H9 (cell line): ENCODE data around the gene REG1A. TPM values are rescaled to one million over a fixed set of nuclear protein-coding genes. Genes with fewer than 3 reads are reported as not detected.

Experiments used
- DNase-seq: peaks from one replicate; pipeline ENCODE4 v3.0.0-alpha.2; 2017
- H2AFZ ChIP-seq: one replicate; pipeline ENCODE4 v1.6.1; 2013; ENCODE audit warnings: mild to moderate bottlenecking, low read length, control low read depth, moderate library complexity
- H2AK5ac ChIP-seq: 2 replicates; pipeline ENCODE4 v1.6.1; 2013; ENCODE audit warnings: low read length, control low read depth, mixed read lengths; ENCODE audit not compliant: insufficient read length
- H2BK120ac ChIP-seq: one replicate; pipeline ENCODE4 v1.6.1; 2013; ENCODE audit warnings: low read depth, mild to moderate bottlenecking, low read length, control low read depth, inconsistent platforms; ENCODE audit not compliant: poor library complexity, severe bottlenecking
- H2BK12ac ChIP-seq: 2 replicates; pipeline ENCODE4 v1.6.1; 2013; ENCODE audit warnings: low read length, control low read depth, mixed read lengths, low read depth; ENCODE audit not compliant: insufficient read length
- H2BK15ac ChIP-seq: 2 replicates; pipeline ENCODE4 v1.6.1; 2013; ENCODE audit warnings: low read depth, low read length, control low read depth
- H2BK20ac ChIP-seq: one replicate; pipeline ENCODE4 v1.6.1; 2013; ENCODE audit warnings: low read depth, mild to moderate bottlenecking, low read length, control low read depth, inconsistent platforms; ENCODE audit not compliant: poor library complexity, severe bottlenecking
- H2BK5ac ChIP-seq: 2 replicates; pipeline ENCODE4 v1.6.1; 2013; ENCODE audit warnings: low read length, control low read depth, mixed read lengths; ENCODE audit not compliant: insufficient read length
- H3K14ac ChIP-seq: 2 replicates; pipeline ENCODE4 v1.6.1; 2013; ENCODE audit warnings: low read length, control low read depth; ENCODE audit not compliant: insufficient read depth
- H3K18ac ChIP-seq: 2 replicates; pipeline ENCODE4 v1.6.1; 2013; ENCODE audit warnings: low read depth, mild to moderate bottlenecking, mixed read lengths, low read length, control low read depth; ENCODE audit not compliant: insufficient read length
- H3K23ac ChIP-seq: 2 replicates; pipeline ENCODE4 v1.6.1; 2013; ENCODE audit warnings: low read length, control low read depth, mixed read lengths, low read depth; ENCODE audit not compliant: insufficient read length
- H3K23me2 ChIP-seq: 2 replicates; pipeline ENCODE4 v1.6.1; 2013; ENCODE audit warnings: low read depth, mild to moderate bottlenecking, mixed read lengths, low read length, control low read depth; ENCODE audit not compliant: insufficient read length, poor library complexity, severe bottlenecking
- H3K27ac ChIP-seq: 2 replicates; pipeline ENCODE4 v1.5.1; 2013; ENCODE audit warnings: low read length, control low read depth, mixed read lengths, low read depth; ENCODE audit not compliant: insufficient read length
- H3K27me3 ChIP-seq: 2 replicates; pipeline ENCODE4 v1.6.1; 2013; ENCODE audit warnings: low read length, control low read depth, inconsistent platforms; ENCODE audit not compliant: insufficient read depth
- H3K4ac ChIP-seq: 2 replicates; pipeline ENCODE4 v1.6.1; 2013; ENCODE audit warnings: low read depth, mild to moderate bottlenecking, control low read depth, inconsistent platforms, low read length, moderate library complexity
- H3K4me1 ChIP-seq: 2 replicates; pipeline ENCODE4 v1.6.1; 2013; ENCODE audit warnings: low read length, control low read depth, inconsistent platforms; ENCODE audit not compliant: insufficient read depth
- H3K4me2 ChIP-seq: 2 replicates; pipeline ENCODE4 v1.6.1; 2013; ENCODE audit warnings: low read length, control low read depth, mixed read lengths; ENCODE audit not compliant: insufficient read length, insufficient read depth
- H3K56ac ChIP-seq: 2 replicates; pipeline ENCODE4 v1.6.1; 2013; ENCODE audit warnings: low read depth, mild to moderate bottlenecking, mixed read lengths, low read length, control low read depth; ENCODE audit not compliant: insufficient read length
- H3K79me1 ChIP-seq: 2 replicates; pipeline ENCODE4 v1.6.1; 2013; ENCODE audit warnings: low read depth, mild to moderate bottlenecking, moderate library complexity, low read length, control low read depth, inconsistent platforms; ENCODE audit not compliant: insufficient read depth, poor library complexity, severe bottlenecking
- H3K79me2 ChIP-seq: 2 replicates; pipeline ENCODE4 v1.6.1; 2013; ENCODE audit warnings: low read length, control low read depth, inconsistent platforms; ENCODE audit not compliant: insufficient read depth
- H3K9ac ChIP-seq: 2 replicates; pipeline ENCODE4 v1.6.1; 2013; ENCODE audit warnings: low read length, control low read depth, mixed read lengths; ENCODE audit not compliant: insufficient read length; ENCODE audit errors: extremely low read depth
- H3K9me3 ChIP-seq: one replicate; pipeline ENCODE4 v1.6.1; 2013; ENCODE audit warnings: low read depth, low read length, inconsistent platforms; ENCODE audit not compliant: control insufficient read depth
- H3T11ph ChIP-seq: one replicate; pipeline ENCODE4 v1.6.1; 2013; ENCODE audit warnings: mild to moderate bottlenecking, low read length, control low read depth, inconsistent platforms
- H4K20me1 ChIP-seq: one replicate; pipeline ENCODE4 v1.6.1; 2013; ENCODE audit not compliant: control insufficient read depth, insufficient read length, insufficient read depth
- H4K5ac ChIP-seq: 2 replicates; pipeline ENCODE4 v1.6.1; 2013; ENCODE audit warnings: low read depth, mild to moderate bottlenecking, mixed read lengths, low read length, control low read depth; ENCODE audit not compliant: insufficient read length
- H4K8ac ChIP-seq: replicated peaks from 2 replicates; pipeline ENCODE4 v1.6.1; 2013; ENCODE audit warnings: low read length, control low read depth, mixed read lengths, low read depth; ENCODE audit not compliant: insufficient read length
- H4K91ac ChIP-seq: 2 replicates; pipeline ENCODE4 v1.6.1; 2013; ENCODE audit warnings: low read depth, mild to moderate bottlenecking, moderate library complexity, mixed read lengths, low read length, control low read depth; ENCODE audit not compliant: insufficient read length
- H3K27ac Mint-ChIP-seq, 3 experiments: 2 replicates in 2 of 3; 3 replicates in 1 of 3; pipeline ENCODE4 v1.8.0; 2020 to 2021; ENCODE audit warnings: mixed read lengths in 3 of 3, mild to moderate bottlenecking in 1 of 3, moderate library complexity in 1 of 3
- H3K27me3 Mint-ChIP-seq: 2 replicates; pipeline ENCODE4 v1.8.0; 2021; ENCODE audit warnings: low read depth, mild to moderate bottlenecking, moderate library complexity, mixed read lengths
- H3K36me3 Mint-ChIP-seq, 3 experiments: 2 replicates in 2 of 3; 3 replicates in 1 of 3; pipeline ENCODE4 v1.8.0; 2020 to 2021; ENCODE audit warnings: low read depth in 3 of 3, mixed read lengths in 3 of 3; ENCODE audit not compliant: insufficient read depth in 1 of 3
- H3K4me1 Mint-ChIP-seq, 2 experiments: 2 replicates each; pipeline ENCODE4 v1.8.0; 2020; ENCODE audit warnings: mixed read lengths in 2 of 2
- H3K4me3 Mint-ChIP-seq, 2 experiments: 2 replicates in 1 of 2; 3 replicates in 1 of 2; pipeline ENCODE4 v1.8.0; 2020 to 2021; ENCODE audit warnings: mild to moderate bottlenecking in 2 of 2, mixed read lengths in 2 of 2, moderate library complexity in 1 of 2
- H3K9me3 Mint-ChIP-seq, 2 experiments: 2 replicates in 1 of 2; 3 replicates in 1 of 2; pipeline ENCODE4 v1.8.0; 2020; ENCODE audit warnings: mild to moderate bottlenecking in 2 of 2, mixed read lengths in 2 of 2, moderate library complexity in 1 of 2
- CTCF ChIP-seq: fragments of 200-600 bp; sonication (generic); conservative IDR thresholded peaks from 3 replicates; pipeline ENCODE4 v1.8.0; 2021; ENCODE audit warnings: antibody characterized with exemption, mild to moderate bottlenecking
- WGBS: extraction: QIAGEN DNeasy Blood & Tissue Kit; methylation state at CpG from one replicate; pipeline ENCODE4 v1.1.7; 2013; ENCODE audit warnings: missing lambda C conversion rate, low lambda C conversion rate, mixed read lengths; ENCODE audit not compliant: insufficient read length; ENCODE audit errors: extremely low coverage; 5-methylcytosine and 5-hydroxymethylcytosine counted together
- total RNA-seq: library from RNA; stranded (reverse); gene quantifications from 2 replicates; pipeline ENCODE4 v1.2.1, GENCODE V29; 2021

Gene REG1A
- total RNA-seq, 1 experiment from 2014 or later = not detected

- Histone ChIP-seq H4K91ac (no peak overlapping the region), H3K4ac (no peak overlapping the region), H3K9me3 (no peaks in the 10 kb centered on the region), H3K4me2 (no peak overlapping the region), H2BK20ac (no peak overlapping the region), H3K79me2 (no peaks in the 10 kb centered on the region), H3K79me1 (no peaks in the 10 kb centered on the region), H2AK5ac (no peak overlapping the region), H2BK5ac (no peak overlapping the region), H3K27me3 (no peaks in the 10 kb centered on the region), H4K20me1 (no peaks in the 10 kb centered on the region), H3K56ac (no peak overlapping the region), H3K14ac (no peak overlapping the region), H3K9ac (no peak overlapping the region), H3T11ph (no peak overlapping the region), H3K27ac (no peak overlapping the region), H4K5ac (no peak overlapping the region), H3K23me2 (no peaks in the 10 kb centered on the region), H3K23ac (no peak overlapping the region), H3K4me1 (no peaks in the 10 kb centered on the region), H3K18ac (no peak overlapping the region), H2BK15ac (no peak overlapping the region), H2AFZ (no peak overlapping the region), H4K8ac (no peak overlapping the region), H2BK12ac (no peak overlapping the region), H2BK120ac (no peak overlapping the region)
- WGBS = no CpG with 5 or more reads among the region's 3 CpGs
- no peak for TF ChIP-seq CTCF
- H3K4me1 Mint-ChIP-seq = no peaks in the 10 kb centered on the region
- no peak overlapping the region for H3K4me3 Mint-ChIP-seq
- H3K9me3 Mint-ChIP-seq = peaks cover 0 to 4% of the 10 kb centered on the region in 2 experiments; a peak in 2 of 5 replicates
- no peak for DNase-seq
- H3K27me3 Mint-ChIP-seq = no peaks in the 10 kb centered on the region; the same call in 1 of the 2 replicates
- H3K36me3 Mint-ChIP-seq = no peaks in the 10 kb centered on the region; a peak in 1 of 7 replicates
- peak overlapping the region in 1 of 3 experiments; percentile 19; a peak in 2 of 7 replicates for H3K27ac Mint-ChIP-seq
Measured at GRCh38 chr2:79114797-79115494, 5.3 kb upstream of the REG1A start.
